ENCODE results near the gene COPS2. TPM values are rescaled to one million over a fixed set of nuclear protein-coding genes. Genes with fewer than 3 reads are reported as not detected.

Gene COPS2
- total RNA-seq (2022): 83.8 and 85.4 TPM in 2 replicates
- percentile 95 among the genes with signal in this experiment for Bru-seq, nascent RNA
- percentile 94 among the genes with signal in this experiment for BruChase-seq, experiment 1, labeled RNA remaining after a 2-hour chase
- percentile 95 among the genes with signal in this experiment for BruChase-seq, experiment 2, labeled RNA remaining after a 6-hour chase
- long read RNA-seq, full-length matches to known transcripts: 72 of 92 reads
- long read RNA-seq, partial matches to known transcripts: 4 of 92 reads
- long read RNA-seq, other reads (novel, unspliced or antisense): 16 of 92 reads

DNA sequence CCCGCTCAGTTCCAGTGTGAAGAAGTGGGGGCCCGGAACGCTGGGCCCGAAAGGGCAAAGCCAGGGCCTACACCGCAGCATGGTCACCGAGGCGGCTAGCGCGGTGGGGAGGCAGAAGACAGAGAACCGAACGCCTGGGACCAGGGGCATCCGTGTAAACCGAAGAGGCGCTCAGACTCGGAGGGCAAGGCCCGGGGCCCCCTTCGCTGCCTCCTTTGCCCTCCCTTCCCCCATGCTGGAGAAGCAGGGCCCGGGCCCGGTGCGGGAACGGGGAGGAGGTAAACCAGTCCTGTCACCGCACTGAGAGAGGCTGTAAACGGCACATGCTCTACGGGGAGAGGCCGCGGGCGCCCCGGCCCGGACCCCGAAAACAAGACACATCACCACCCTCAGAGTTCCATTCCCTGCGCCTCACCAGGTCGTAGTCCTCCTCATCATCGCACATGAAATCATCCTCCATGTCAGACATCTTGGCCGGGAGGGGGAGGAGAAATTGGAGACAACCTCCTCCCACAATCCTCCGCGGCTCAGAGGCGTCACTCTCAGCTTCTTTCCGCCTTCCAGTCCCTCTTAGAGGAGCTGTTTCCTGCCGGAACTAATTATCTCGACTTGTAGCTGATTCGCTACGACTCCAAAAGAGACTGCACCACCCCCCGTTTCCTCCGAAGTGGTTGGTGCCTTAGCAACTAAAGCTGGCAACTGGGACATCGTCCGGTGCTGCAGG is at the start of gene COPS2:
COPS2 (minus strand) TSS at position 490 of the 724 bp plus-strand sequence; CDS start at position 469, 21 bp downstream.
- Mint-ChIP-seq H3K4me3 (ENCODE audit: unreplicated experiment) (peak within 1 kb of the TSS; percentile 99), H3K9me3 (ENCODE audit: unreplicated experiment) (no peaks in the 10 kb centered on the region), H3K27me3 (ENCODE audit: insufficient read depth, unreplicated experiment) (no peaks in the 10 kb centered on the region), H3K36me3 (ENCODE audit: insufficient read depth, unreplicated experiment) (peaks cover 10% of the 10 kb centered on the region), H3K4me1 (ENCODE audit: low read depth, unreplicated experiment) (peaks cover 7% of the 10 kb centered on the region), H3K27ac (ENCODE audit: unreplicated experiment) (peak within 1 kb of the TSS; percentile 97)
- Histone ChIP-seq H3K4me3 (ENCODE audit: low read depth, low read length) (peak within 1 kb of the TSS; percentile 98), H3K4me1 (no peaks in the 10 kb centered on the region), H3K27me3 (replicated peaks; ENCODE audit: control insufficient read depth, insufficient read depth, low read length) (no peaks in the 10 kb centered on the region), H3K9me3 (no peaks in the 10 kb centered on the region), H3K36me3 (ENCODE audit: control insufficient read depth, insufficient read depth, low read length) (no peaks in the 10 kb centered on the region)
- peak; percentile 94 to 95 for DNase-seq
- TF ChIP-seq, protein P1, sequence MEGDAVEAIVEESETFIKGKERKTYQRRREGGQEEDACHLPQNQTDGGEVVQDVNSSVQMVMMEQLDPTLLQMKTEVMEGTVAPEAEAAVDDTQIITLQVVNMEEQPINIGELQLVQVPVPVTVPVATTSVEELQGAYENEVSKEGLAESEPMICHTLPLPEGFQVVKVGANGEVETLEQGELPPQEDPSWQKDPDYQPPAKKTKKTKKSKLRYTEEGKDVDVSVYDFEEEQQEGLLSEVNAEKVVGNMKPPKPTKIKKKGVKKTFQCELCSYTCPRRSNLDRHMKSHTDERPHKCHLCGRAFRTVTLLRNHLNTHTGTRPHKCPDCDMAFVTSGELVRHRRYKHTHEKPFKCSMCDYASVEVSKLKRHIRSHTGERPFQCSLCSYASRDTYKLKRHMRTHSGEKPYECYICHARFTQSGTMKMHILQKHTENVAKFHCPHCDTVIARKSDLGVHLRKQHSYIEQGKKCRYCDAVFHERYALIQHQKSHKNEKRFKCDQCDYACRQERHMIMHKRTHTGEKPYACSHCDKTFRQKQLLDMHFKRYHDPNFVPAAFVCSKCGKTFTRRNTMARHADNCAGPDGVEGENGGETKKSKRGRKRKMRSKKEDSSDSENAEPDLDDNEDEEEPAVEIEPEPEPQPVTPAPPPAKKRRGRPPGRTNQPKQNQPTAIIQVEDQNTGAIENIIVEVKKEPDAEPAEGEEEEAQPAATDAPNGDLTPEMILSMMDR (IDR thresholded peaks at IDR 0.05; ENCODE audit: insufficient read depth in 1 of 2, low read depth in 1 of 2, low read length in 1 of 2, severe bottlenecking in 1 of 2, unreplicated experiment in 1 of 2): no peak
- intact Hi-C loops (cut with micrococcal nuclease; ENCODE audit: unreplicated experiment): loop anchor here (1.0 to 5.0 kb wide), 3 partner anchors 15 to 278 kb away; partner anchors contain the start of genes EID1, GALK2 and SECISBP2L
- TSS peak; percentile 42 for BruUV-seq (replicated peaks)
- ChIA-PET POLR2A (interaction anchor here (1.2 to 2.1 kb wide), 2 partner anchors 15 to 119 kb away, joined by 5 to 39 read pairs; partner anchors contain the start of gene GALK2), CTCF (interaction anchor here (0.8 to 1.3 kb wide), 4 partner anchors 9 to 180 kb away, joined by 4 to 7 read pairs (median 6); partner anchors contain the start of genes GALK2 and SECISBP2L)

- no peaks in the 10 kb centered on the region for H3K27me3 ChIP-seq (replicated peaks; ENCODE audit: control insufficient read depth, insufficient read depth, low read length)
- H3K9me3 ChIP-seq: no peaks in the 10 kb centered on the region
- ChIA-PET POLR2A (no interaction called here), CTCF (no interaction called here)
- intact Hi-C loops (cut with micrococcal nuclease; ENCODE audit: unreplicated experiment): no loop called here
- no TSS peak for BruUV-seq (replicated peaks)
- Mint-ChIP-seq H3K27ac (ENCODE audit: unreplicated experiment) (no peak overlapping the region), H3K4me3 (ENCODE audit: unreplicated experiment) (no peak overlapping the region), H3K36me3 (ENCODE audit: insufficient read depth, unreplicated experiment) (peaks cover 13% of the 10 kb centered on the region), H3K27me3 (ENCODE audit: insufficient read depth, unreplicated experiment) (no peaks in the 10 kb centered on the region), H3K9me3 (ENCODE audit: unreplicated experiment) (no peaks in the 10 kb centered on the region), H3K4me1 (ENCODE audit: low read depth, unreplicated experiment) (no peaks in the 10 kb centered on the region)
- TF ChIP-seq, protein P1 (IDR thresholded peaks at IDR 0.05; ENCODE audit: insufficient read depth in 1 of 2, low read depth in 1 of 2, low read length in 1 of 2, severe bottlenecking in 1 of 2, unreplicated experiment in 1 of 2): no peak
- H3K4me3 ChIP-seq (ENCODE audit: low read depth, low read length): no peak overlapping the region
- no peaks in the 10 kb centered on the region for H3K4me1 ChIP-seq
- H3K36me3 ChIP-seq (ENCODE audit: control insufficient read depth, insufficient read depth, low read length): no peaks in the 10 kb centered on the region
- no peak for DNase-seq
Observed at GRCh38 chr15:49200347-49200746, 44.9 kb upstream of the COPS2 start.

DNA sequence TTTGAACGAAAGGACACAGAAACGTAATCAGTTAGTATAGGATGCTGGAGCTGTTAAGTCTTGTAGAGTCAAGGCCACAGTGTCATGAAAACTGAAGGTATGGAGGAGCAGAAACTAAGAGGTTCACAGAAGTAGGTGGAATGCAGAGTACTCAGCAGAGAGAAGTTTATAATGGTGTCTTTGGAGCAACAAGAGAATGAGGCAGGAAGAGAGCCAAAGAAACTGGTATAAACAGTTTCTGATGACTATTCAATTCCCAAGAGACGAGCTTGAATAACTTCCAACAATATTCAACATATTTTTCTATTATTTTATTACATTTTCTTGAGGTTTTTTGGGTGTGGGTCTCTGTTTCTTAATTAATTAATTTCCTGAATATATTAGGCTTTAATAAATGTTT is 44.3 kb upstream of the COPS2 start:
- H3K4me1 Mint-ChIP-seq (ENCODE audit: low read depth, unreplicated experiment): no peaks in the 10 kb centered on the region
- no peaks in the 10 kb centered on the region for H3K27me3 ChIP-seq (replicated peaks; ENCODE audit: control insufficient read depth, insufficient read depth, low read length)
- no peaks in the 10 kb centered on the region for H3K9me3 ChIP-seq
- H3K27me3 Mint-ChIP-seq (ENCODE audit: insufficient read depth, unreplicated experiment): no peaks in the 10 kb centered on the region
- intact Hi-C loops (cut with micrococcal nuclease; ENCODE audit: unreplicated experiment): no loop called here
- CTCF ChIA-PET: no interaction called here
- TF ChIP-seq, protein P1 (IDR thresholded peaks at IDR 0.05; ENCODE audit: insufficient read depth in 1 of 2, low read depth in 1 of 2, low read length in 1 of 2, severe bottlenecking in 1 of 2, unreplicated experiment in 1 of 2): no peak
- H3K27ac Mint-ChIP-seq (ENCODE audit: unreplicated experiment): no peak overlapping the region
- POLR2A ChIA-PET: no interaction called here
- H3K36me3 ChIP-seq (ENCODE audit: control insufficient read depth, insufficient read depth, low read length): no peaks in the 10 kb centered on the region
- no TSS peak for BruUV-seq (replicated peaks)
- H3K4me1 ChIP-seq: no peaks in the 10 kb centered on the region
- H3K4me3 ChIP-seq (ENCODE audit: low read depth, low read length): no peak overlapping the region
- H3K36me3 Mint-ChIP-seq (ENCODE audit: insufficient read depth, unreplicated experiment): peaks cover 13% of the 10 kb centered on the region
- H3K4me3 Mint-ChIP-seq (ENCODE audit: unreplicated experiment): no peak overlapping the region
- no peaks in the 10 kb centered on the region for H3K9me3 Mint-ChIP-seq (ENCODE audit: unreplicated experiment)
- no peak for DNase-seq

Data from Caco-2 (cell line).